H1 (cell line): Measurements from ENCODE around the gene RAD23A. TPM values are rescaled to one million over a fixed set of nuclear protein-coding genes. Genes with fewer than 3 reads are reported as not detected.

Source experiments
- RFX5 ChIP-seq: IDR thresholded peaks from 2 replicates; pipeline ENCODE4 v1.6.1; 2011; ENCODE audit warnings: low read depth, low read length, improper control_type of control experiment, borderline replicate concordance
- polyA plus RNA-seq, 7 experiments: library from polyadenylated mRNA; depleted of rRNA in 3 of 7; stranded (reverse) in 5 of 7; unstranded in 2 of 7; fragments of >200 nt in 5 of 7; fragments of 200-250 nt in 2 of 7; gene quantifications; 1 replicate in 5 of 7; 2 replicates in 1 of 7; 4 replicates in 1 of 7; pipeline versions ENCODE4 v1.2.1 to v1.2.3, GENCODE V29; 2011 to 2013; ENCODE audit warnings: missing spikeins in 2 of 7, mixed read lengths in 2 of 7
- total RNA-seq: library from RNA; stranded (reverse); fragmentation: NEBNext Ultra II Directional; extraction: Animal tissue kit (Norgen Biotek cat#: 25700); gene quantifications from 2 replicates; pipeline ENCODE4 v1.2.1, GENCODE V29; 2021

RAD23A gene
- total and polyA plus RNA-seq, 2 of the 8 experiments (the other 6 are each of a cell fraction or from before 2014, with no cell fraction given) = 40.0 to 76.1 TPM

- TF ChIP-seq RFX5 = no peak
These were observed 42.1 kb downstream of the RAD23A start (continued) for GRCh38 chr19:12987781-12988180.
